Endodermal cell (in vitro differentiated cells): ENCODE results near the gene LGR5. TPM values are rescaled to one million over a fixed set of nuclear protein-coding genes. Genes with fewer than 3 reads are reported as not detected.

Experiments
- DNase-seq: peaks from one replicate; pipeline ENCODE4 v3.0.0-alpha.2; 2017
- H3K27ac ChIP-seq: 2 replicates; pipeline ENCODE4 v1.5.1; 2013; ENCODE audit warnings: mild to moderate bottlenecking, low read depth, low read length, moderate library complexity
- H3K27me3 ChIP-seq: 2 replicates; pipeline ENCODE4 v1.6.1; 2013; ENCODE audit warnings: mild to moderate bottlenecking, low read length, moderate library complexity; ENCODE audit not compliant: insufficient read depth, control insufficient read depth, poor library complexity, severe bottlenecking
- H3K36me3 ChIP-seq: 2 replicates; pipeline ENCODE4 v1.7.0; 2013; ENCODE audit warnings: mild to moderate bottlenecking, low read length, moderate library complexity; ENCODE audit not compliant: control insufficient read depth, insufficient read depth
- H3K4me1 ChIP-seq: one replicate; pipeline ENCODE4 v1.7.0; 2013; ENCODE audit warnings: low read length; ENCODE audit not compliant: control insufficient read depth, insufficient read depth
- H3K4me3 ChIP-seq: 2 replicates; pipeline ENCODE4 v1.5.1; 2013; ENCODE audit warnings: mild to moderate bottlenecking, low read length, moderate library complexity
- H3K9ac ChIP-seq: 2 replicates; pipeline ENCODE4 v1.6.1; 2013; ENCODE audit warnings: mild to moderate bottlenecking, low read length, moderate library complexity; ENCODE audit not compliant: poor library complexity, severe bottlenecking; ENCODE audit errors: extremely low read depth
- H3K9me3 ChIP-seq: 2 replicates; pipeline ENCODE4 v1.6.1; 2013; ENCODE audit warnings: mild to moderate bottlenecking, low read length, moderate library complexity; ENCODE audit not compliant: control insufficient read depth
- H3K27ac Mint-ChIP-seq: 2 replicates; pipeline ENCODE4 v1.8.0; 2020; ENCODE audit warnings: mixed read lengths
- H3K27me3 Mint-ChIP-seq: 2 replicates; pipeline ENCODE4 v1.8.0; 2021; ENCODE audit warnings: mild to moderate bottlenecking, mixed read lengths; ENCODE audit not compliant: insufficient read depth
- H3K36me3 Mint-ChIP-seq: 2 replicates; pipeline ENCODE4 v1.8.0; 2020; ENCODE audit warnings: low read depth, mixed read lengths
- H3K4me1 Mint-ChIP-seq: 2 replicates; pipeline ENCODE4 v1.8.0; 2020; ENCODE audit warnings: mixed read lengths
- H3K4me3 Mint-ChIP-seq: 2 replicates; pipeline ENCODE4 v1.8.0; 2020; ENCODE audit warnings: mild to moderate bottlenecking, moderate library complexity, mixed read lengths
- H3K9me3 Mint-ChIP-seq: 2 replicates; pipeline ENCODE4 v1.8.0; 2020; ENCODE audit warnings: mild to moderate bottlenecking, mixed read lengths
- CTCF ChIP-seq: fragments of 200-600 bp; sonication (generic); conservative IDR thresholded peaks from 2 replicates; pipeline ENCODE4 v1.5.0; 2021; ENCODE audit warnings: antibody characterized with exemption, mild to moderate bottlenecking
- WGBS, 2 experiments: methylation state at CpG; one replicate each; pipeline versions ENCODE4 v1.1.5 to v1.1.7; 2013; ENCODE audit warnings: missing lambda C conversion rate in 2 of 2, mixed read lengths in 1 of 2; ENCODE audit not compliant: insufficient coverage in 1 of 2, insufficient read length in 1 of 2; 5-methylcytosine and 5-hydroxymethylcytosine counted together
- total RNA-seq, 2 donors: library from RNA; stranded (reverse); fragmentation: NEBNext Ultra II Directional in 1 of 2; extraction: Animal tissue kit (Norgen Biotek cat#: 25700) in 1 of 2; gene quantifications; 2 replicates in 1 of 2; 3 replicates in 1 of 2; pipeline ENCODE4 v1.2.1, GENCODE V29; 2021

Gene LGR5
- total RNA-seq, 2 donors from 2014 or later = 27.2 to 49.9 TPM

GRCh38 chr12:71432936-71433335 is 6.7 kb upstream of the LGR5 start:
- H3K4me1 ChIP-seq = peaks cover 10% of the 10 kb centered on the region
- peaks cover 50% of the 10 kb centered on the region for H3K9me3 ChIP-seq
- Mint-ChIP-seq H3K27me3 (peaks cover 39% of the 10 kb centered on the region), H3K4me1 (peaks cover 24% of the 10 kb centered on the region), H3K27ac (no peak overlapping the region), H3K9me3 (peaks cover 45% of the 10 kb centered on the region), H3K4me3 (no peak overlapping the region), H3K36me3 (peaks cover 11% of the 10 kb centered on the region)
- H3K36me3 ChIP-seq = no peaks in the 10 kb centered on the region
- H3K27me3 ChIP-seq = no peaks in the 10 kb centered on the region
- H3K4me3 ChIP-seq = no peak overlapping the region
- DNase-seq = no peak
- H3K9ac ChIP-seq = no peak overlapping the region
- TF ChIP-seq CTCF = no peak
- 92 to 96% methylated on average over 2 to 5 of the region's 5 CpGs for whole genome bisulfite sequencing, 2 experiments
- no peak overlapping the region for H3K27ac ChIP-seq

GRCh38 chr12:71436696-71437095 is 2.9 kb upstream of the LGR5 start:
- Histone ChIP-seq H3K27ac (no peak overlapping the region), H3K4me3 (peak overlapping the region; percentile 93), H3K4me1 (no peaks in the 10 kb centered on the region), H3K9me3 (peaks cover 51% of the 10 kb centered on the region), H3K27me3 (no peaks in the 10 kb centered on the region), H3K36me3 (peaks cover 4% of the 10 kb centered on the region), H3K9ac (no peak overlapping the region)
- H3K9me3 Mint-ChIP-seq = peaks cover 45% of the 10 kb centered on the region
- H3K36me3 Mint-ChIP-seq = peaks cover 12% of the 10 kb centered on the region
- no peak for TF ChIP-seq CTCF
- H3K4me3 Mint-ChIP-seq = no peak overlapping the region
- DNase-seq = no peak
- H3K27me3 Mint-ChIP-seq = peaks cover 72% of the 10 kb centered on the region
- peaks cover 8% of the 10 kb centered on the region for H3K4me1 Mint-ChIP-seq
- H3K27ac Mint-ChIP-seq = no peak overlapping the region

GRCh38 chr12:71438670-71439361 is 782 bp upstream of the LGR5 start:
- Mint-ChIP-seq H3K27me3 (peaks cover 89% of the 10 kb centered on the region), H3K4me1 (peaks cover 16% of the 10 kb centered on the region), H3K4me3 (peak overlapping the region; percentile 83), H3K9me3 (peaks cover 40% of the 10 kb centered on the region), H3K36me3 (peaks cover 15% of the 10 kb centered on the region), H3K27ac (peak overlapping the region; percentile 87)
- peak overlapping the region; percentile 80 for H3K9ac ChIP-seq
- peaks cover 4% of the 10 kb centered on the region for H3K27me3 ChIP-seq
- peak overlapping the region; percentile 93 for H3K4me3 ChIP-seq
- peak; percentile 84 for DNase-seq
- H3K27ac ChIP-seq = no peak overlapping the region
- WGBS, 2 experiments = 2 to 6% methylated on average over 10 to 16 of the region's 17 CpGs
- peaks cover 40% of the 10 kb centered on the region for H3K9me3 ChIP-seq
- no peak for TF ChIP-seq CTCF
- no peaks in the 10 kb centered on the region for H3K4me1 ChIP-seq
- peaks cover 23% of the 10 kb centered on the region for H3K36me3 ChIP-seq
